NCI-H446 treated with DMSO at 0.1 percent for 48 hours (cell line): ENCODE measurements around the gene TMEM131.

Experiments used
- DNase-seq: peaks from one replicate; lab custom pipeline; 2025; lab: John Stamatoyannopoulos, UW

The TMEM131 gene

GRCh38 chr2:97992836-97993825 is 2.6 kb downstream of the TMEM131 start:
- no peak for DNase-seq

GRCh38 chr2:97991081-97991856 is 4.5 kb downstream of the TMEM131 start:
- no peak for DNase-seq

- no peak for DNase-seq
These were observed 7.0 kb downstream of the TMEM131 start for GRCh38 chr2:97988722-97989121.

GRCh38 chr2:97985998-97986397 is 9.8 kb downstream of the TMEM131 start:
- DNase-seq, result no peak

- no peak for DNase-seq
These were observed 12.1 kb downstream of the TMEM131 start for GRCh38 chr2:97983698-97984097.

GRCh38 chr2:97983134-97983533 is 12.6 kb downstream of the TMEM131 start:
- no peak for DNase-seq

- DNase-seq, result no peak
These were observed 13.1 kb downstream of the TMEM131 start for GRCh38 chr2:97982621-97983020.

- DNase-seq, result no peak
These were observed 13.8 kb downstream of the TMEM131 start for GRCh38 chr2:97981961-97982360.

GRCh38 chr2:97979904-97980303 is 15.8 kb downstream of the TMEM131 start:
- no peak for DNase-seq

- no peak for DNase-seq
These were observed 21.3 kb downstream of the TMEM131 start for GRCh38 chr2:97974471-97974870.

GRCh38 chr2:97970293-97971060 is 25.3 kb downstream of the TMEM131 start:
- DNase-seq, result no peak

GRCh38 chr2:97969081-97970067 is 26.4 kb downstream of the TMEM131 start:
- no peak for DNase-seq

- DNase-seq, result no peak
These were observed 27.7 kb downstream of the TMEM131 start for GRCh38 chr2:97967931-97968627.

- DNase-seq, result no peak
These were observed 28.5 kb downstream of the TMEM131 start for GRCh38 chr2:97967216-97967592.

GRCh38 chr2:97966545-97967215 is 29.1 kb downstream of the TMEM131 start:
- DNase-seq, result no peak

- no peak for DNase-seq
These were observed 30.6 kb downstream of the TMEM131 start for GRCh38 chr2:97965116-97965515.

- no peak for DNase-seq
These were observed 31.9 kb downstream of the TMEM131 start for GRCh38 chr2:97963880-97964279.

GRCh38 chr2:97963079-97963406 is 32.7 kb downstream of the TMEM131 start:
- DNase-seq, result no peak

- no peak for DNase-seq
These were observed 34.2 kb downstream of the TMEM131 start for GRCh38 chr2:97961534-97961933.

GRCh38 chr2:97958184-97958583 is 37.6 kb downstream of the TMEM131 start:
- DNase-seq, result no peak
